ENCODE results near the gene CLPSL1.

GRCh38 chr6:35797837-35798526 lies 17.2 kb downstream of the CLPSL1 start:
- TF ChIP-seq, protein P1, sequence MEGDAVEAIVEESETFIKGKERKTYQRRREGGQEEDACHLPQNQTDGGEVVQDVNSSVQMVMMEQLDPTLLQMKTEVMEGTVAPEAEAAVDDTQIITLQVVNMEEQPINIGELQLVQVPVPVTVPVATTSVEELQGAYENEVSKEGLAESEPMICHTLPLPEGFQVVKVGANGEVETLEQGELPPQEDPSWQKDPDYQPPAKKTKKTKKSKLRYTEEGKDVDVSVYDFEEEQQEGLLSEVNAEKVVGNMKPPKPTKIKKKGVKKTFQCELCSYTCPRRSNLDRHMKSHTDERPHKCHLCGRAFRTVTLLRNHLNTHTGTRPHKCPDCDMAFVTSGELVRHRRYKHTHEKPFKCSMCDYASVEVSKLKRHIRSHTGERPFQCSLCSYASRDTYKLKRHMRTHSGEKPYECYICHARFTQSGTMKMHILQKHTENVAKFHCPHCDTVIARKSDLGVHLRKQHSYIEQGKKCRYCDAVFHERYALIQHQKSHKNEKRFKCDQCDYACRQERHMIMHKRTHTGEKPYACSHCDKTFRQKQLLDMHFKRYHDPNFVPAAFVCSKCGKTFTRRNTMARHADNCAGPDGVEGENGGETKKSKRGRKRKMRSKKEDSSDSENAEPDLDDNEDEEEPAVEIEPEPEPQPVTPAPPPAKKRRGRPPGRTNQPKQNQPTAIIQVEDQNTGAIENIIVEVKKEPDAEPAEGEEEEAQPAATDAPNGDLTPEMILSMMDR (conservative IDR thresholded peaks at IDR 0.05) = no peak
- no peak for TF ChIP-seq EZH2 (IDR thresholded peaks at IDR 0.05; ENCODE audit: low read depth)

All from PC-9 (cell line).